HG02798 (cell line): ENCODE results near the gene RNF123.
"Not testable (repeated sequence)": the region's sequence is repeated elsewhere in the genome, so short reads cannot be mapped to it uniquely, and the experiment has no call there.

Source experiments
- ATAC-seq: cut with Tn5 transposase; IDR thresholded peaks from one replicate; pipeline ENCODE4 v1.9.1; 2021; ENCODE audit warnings: mild to moderate bottlenecking; ENCODE audit not compliant: unreplicated experiment, poor library complexity

Gene RNF123

GRCh38 chr3:49674497-49674983, 14.8 kb upstream of the RNF123 start:
- ATAC-seq: peak; percentile 24

GRCh38 chr3:49675912-49676311, 13.4 kb upstream of the RNF123 start:
- no peak for ATAC-seq

- no peak for ATAC-seq
Measured at GRCh38 chr3:49680493-49681231, 8.7 kb upstream of the RNF123 start.

GRCh38 chr3:49681232-49681522, 8.2 kb upstream of the RNF123 start:
- no peak for ATAC-seq

- no peak for ATAC-seq
Measured at GRCh38 chr3:49681543-49681942, 7.8 kb upstream of the RNF123 start.

- no peak for ATAC-seq
Measured at GRCh38 chr3:49683162-49683561, 6.2 kb upstream of the RNF123 start.

GRCh38 chr3:49684453-49684852, 4.9 kb upstream of the RNF123 start:
- not testable (repeated sequence) for ATAC-seq

- ATAC-seq: not testable (repeated sequence)
Measured at GRCh38 chr3:49685103-49685502, 4.3 kb upstream of the RNF123 start.

GRCh38 chr3:49685846-49686245, 3.5 kb upstream of the RNF123 start:
- ATAC-seq: not testable (repeated sequence)

GRCh38 chr3:49686346-49686745, 3.0 kb upstream of the RNF123 start:
- not testable (repeated sequence) for ATAC-seq

- not testable (repeated sequence) for ATAC-seq
Measured at GRCh38 chr3:49686769-49687423, 2.5 kb upstream of the RNF123 start.

GRCh38 chr3:49687424-49687795, 1.9 kb upstream of the RNF123 start:
- ATAC-seq: not testable (repeated sequence)

GRCh38 chr3:49688338-49689045, 865 bp upstream of the RNF123 start:
- not testable (repeated sequence) for ATAC-seq

GRCh38 chr3:49689908-49690624, 709 bp downstream of the RNF123 start:
- not testable (repeated sequence) for ATAC-seq

GRCh38 chr3:49690856-49691255, 1.5 kb downstream of the RNF123 start:
- ATAC-seq: not testable (repeated sequence)

- ATAC-seq: not testable (repeated sequence)
Measured at GRCh38 chr3:49691481-49691880, 2.1 kb downstream of the RNF123 start.

- ATAC-seq: not testable (repeated sequence)
Measured at GRCh38 chr3:49694409-49695070, 5.2 kb downstream of the RNF123 start.

- not testable (repeated sequence) for ATAC-seq
Measured at GRCh38 chr3:49695350-49696015, 6.1 kb downstream of the RNF123 start.

- no peak for ATAC-seq
Measured at GRCh38 chr3:49699281-49699979, 10.1 kb downstream of the RNF123 start.
